NT2/D1 (cell line): ENCODE measurements around the gene KCTD11.

ENCODE experiments used
- SUZ12 ChIP-seq: IDR thresholded peaks from 2 replicates; pipeline ENCODE4 v1.6.1; 2011; ENCODE audit not compliant: insufficient read length, insufficient read depth; ENCODE audit errors: extremely low read depth
- YY1 ChIP-seq: IDR thresholded peaks from 2 replicates; pipeline ENCODE4 v1.6.1; 2011; ENCODE audit not compliant: insufficient read length, insufficient read depth
- ZNF274 ChIP-seq: IDR thresholded peaks from 2 replicates; pipeline ENCODE4 v1.6.1; 2011; ENCODE audit warnings: mild to moderate bottlenecking, low read depth, low read length

- no peak for TF ChIP-seq YY1
- TF ChIP-seq SUZ12: no peak
- TF ChIP-seq ZNF274: no peak
Observed at GRCh38 chr17:7327056-7327455, 24.9 kb upstream of the KCTD11 start.
